ENCODE results near the gene INPP5A.

INPP5A gene

GRCh38 chr10:132712291-132712690, 174.7 kb downstream of the INPP5A start:
- no peak for DNase-seq

DNA sequence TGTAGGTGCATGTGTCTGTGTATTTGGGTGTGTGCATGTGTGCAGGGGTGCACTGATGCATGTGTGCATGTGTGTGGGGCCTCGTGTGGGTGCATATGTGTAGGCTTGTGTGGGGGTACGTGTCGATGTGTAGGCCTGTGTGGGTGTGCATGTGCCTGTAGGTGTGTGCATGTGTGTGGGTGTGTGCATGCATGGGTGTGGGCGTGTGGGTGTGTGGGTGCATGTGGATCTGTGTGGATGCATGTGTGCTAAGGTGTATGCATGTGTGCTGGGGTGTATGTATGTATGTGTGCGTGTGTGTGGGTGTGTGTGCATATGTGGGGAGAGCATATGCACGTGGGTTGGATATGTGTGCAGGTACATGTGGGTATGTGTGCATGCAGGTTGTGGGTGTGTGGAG, 175.2 kb downstream of the INPP5A start:
- DNase-seq, result no peak

GRCh38 chr10:132713421-132714095, 176.0 kb downstream of the INPP5A start:
- no peak for DNase-seq

DNA sequence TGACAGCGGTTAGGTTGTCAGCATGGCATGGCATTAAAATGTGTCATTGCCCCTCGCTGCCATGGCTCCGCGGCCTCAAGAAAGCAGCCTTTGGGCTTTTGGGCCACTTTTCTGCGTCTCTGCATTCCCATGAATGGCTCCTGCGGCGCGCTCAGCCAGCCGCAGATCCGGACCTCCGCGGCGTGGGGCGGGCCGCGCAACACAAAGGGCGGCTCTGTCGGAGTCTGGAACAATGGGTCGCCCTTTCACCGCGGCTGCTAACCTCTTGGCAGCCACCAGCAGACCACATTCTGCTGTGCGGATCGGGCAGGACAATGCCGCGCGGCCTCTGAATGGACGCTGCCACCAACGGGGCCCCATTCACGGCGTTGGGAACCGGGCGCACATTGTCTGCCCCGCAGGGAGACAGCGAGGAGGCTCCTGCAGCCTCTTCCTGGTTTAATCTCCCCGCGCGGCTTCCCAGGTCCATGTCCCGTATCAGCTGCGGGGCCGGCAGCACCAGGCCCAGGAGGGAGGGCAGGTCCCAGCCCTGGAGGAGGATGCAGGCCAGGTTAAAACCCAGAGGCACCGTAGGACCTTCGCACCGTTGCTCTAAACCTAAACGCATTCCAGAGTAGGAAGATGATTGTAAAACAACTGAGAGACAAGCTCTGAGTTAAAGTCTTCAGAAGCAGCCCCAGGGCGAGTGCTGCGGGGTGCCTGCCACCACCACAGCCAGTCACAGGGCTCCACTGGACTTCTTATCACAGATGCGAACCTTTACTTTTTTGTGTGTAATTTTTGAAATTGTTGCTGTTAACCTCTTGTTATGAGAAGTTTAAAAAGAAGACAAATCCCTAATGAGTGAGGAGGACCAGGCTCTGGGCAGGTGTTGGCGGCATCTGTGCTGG, 176.8 kb downstream of the INPP5A start:
- no peak for DNase-seq

DNA sequence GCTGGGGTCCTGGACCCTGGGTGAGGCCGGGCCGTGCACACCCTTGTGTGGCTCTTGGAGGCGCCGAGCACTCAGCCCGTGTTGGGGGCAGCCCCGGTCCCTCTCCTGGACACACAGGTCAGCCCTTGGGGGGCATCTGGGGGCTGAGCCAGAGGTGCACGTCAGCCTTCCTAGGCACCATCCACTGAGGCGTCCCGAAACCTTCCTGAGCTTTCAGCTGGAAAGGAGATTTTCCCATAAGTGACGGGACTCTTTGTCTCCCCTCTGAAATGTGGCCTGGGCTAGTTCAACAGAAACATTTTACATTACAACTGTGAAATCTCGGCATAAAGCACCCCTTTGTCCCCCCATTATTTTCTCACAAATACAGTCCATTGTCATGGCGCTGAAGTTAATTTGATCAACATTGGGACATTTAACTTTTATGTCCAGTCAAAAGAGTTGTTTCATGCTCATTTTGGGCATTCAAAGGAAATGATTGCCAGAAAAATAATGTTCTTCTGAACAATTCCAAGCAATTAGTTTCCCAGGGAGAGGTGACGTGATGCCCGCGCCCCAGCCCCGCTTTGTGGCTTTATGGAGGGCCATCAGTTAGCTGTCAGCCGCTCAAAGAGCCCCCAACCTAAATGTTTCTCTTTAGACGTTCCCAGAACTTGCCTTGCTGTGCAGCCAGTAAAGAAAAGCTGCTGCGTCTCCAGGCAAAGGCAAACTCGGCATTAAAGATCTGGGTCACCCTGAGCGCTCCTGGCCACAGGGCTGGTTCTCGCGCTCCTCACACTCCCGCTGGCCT, 177.6 kb downstream of the INPP5A start:
- no peak for DNase-seq

DNA sequence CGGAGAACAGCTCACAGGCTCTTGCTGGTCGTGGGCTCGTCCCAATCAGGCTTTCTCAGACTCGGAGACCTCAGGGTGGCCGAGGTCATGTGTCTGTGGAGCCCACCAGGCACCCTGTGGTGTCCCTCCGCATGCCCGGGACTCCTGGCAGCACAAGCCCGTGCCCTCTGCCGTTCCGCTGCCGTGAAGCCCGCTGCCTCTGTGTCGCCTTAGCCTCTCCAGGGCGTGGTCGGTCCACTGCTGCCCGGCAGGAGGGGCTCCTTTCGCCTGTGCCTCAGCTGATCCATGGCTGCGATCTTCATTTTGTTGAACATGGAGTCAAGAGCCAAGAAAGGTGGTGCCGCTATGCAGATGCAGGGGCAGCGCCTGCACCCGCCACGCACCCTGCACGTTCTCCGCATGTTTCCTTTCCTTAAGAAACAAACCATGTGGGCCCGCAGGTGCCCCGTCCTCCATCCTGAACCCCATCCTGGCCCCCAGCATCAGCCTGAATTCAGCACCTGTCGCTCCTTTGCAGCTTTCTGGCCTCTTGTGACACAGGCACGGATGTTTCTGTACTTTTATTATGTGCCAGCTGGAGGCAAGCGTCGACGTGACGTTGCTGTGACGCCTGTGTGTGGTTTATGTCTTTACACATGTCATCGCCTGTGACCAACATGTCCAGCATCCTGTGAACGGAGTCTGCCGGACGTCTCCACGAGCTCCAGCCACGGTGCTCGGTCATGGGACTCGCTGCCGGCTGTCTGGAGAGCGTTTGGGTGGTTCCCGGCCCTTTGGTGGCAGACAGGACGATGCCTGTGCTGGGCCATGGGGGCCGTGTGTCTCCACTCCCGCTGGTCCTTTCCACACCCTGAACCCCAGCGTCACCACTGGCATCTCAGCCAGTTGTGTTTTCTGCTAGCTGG, 178.4 kb downstream of the INPP5A start:
- no peak for DNase-seq

DNA sequence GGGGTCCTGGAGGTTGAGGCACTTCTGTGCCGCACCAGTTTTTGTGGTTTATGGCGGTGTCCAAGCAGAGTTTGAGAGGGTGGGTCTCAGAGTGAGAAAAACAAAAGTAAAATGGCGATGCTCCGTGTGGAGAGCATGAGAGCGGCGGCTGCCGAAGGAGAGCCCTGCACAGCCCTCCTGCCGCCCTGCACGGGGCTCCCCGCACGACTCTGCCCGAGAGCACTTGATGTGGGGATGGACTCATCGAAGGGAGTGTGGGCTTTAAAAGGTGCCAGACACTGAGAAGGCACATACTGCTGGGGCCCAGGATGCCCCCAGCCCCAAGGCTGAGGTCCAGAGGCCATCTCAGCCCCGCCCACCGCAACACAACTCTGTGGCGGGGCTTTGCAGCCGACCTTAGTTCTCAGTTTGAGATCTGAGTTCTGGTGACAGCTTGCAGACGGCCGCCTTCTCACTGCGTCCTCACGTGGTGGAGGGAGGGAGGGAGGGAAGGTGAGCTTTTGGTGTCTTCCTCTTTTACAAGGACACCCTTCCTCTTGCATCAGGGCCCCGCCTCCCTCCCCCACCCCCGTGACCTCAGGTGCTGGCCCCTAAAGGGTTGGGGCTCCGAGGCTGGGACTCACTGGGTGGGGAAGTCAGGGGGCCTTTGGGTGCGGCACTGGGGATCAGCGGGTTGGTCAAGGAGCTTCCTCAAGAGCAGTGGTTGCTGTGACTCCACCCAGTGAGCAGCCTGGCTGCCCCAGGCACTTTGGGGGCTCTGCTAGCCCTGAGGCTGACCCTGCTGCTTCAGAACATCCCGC, 179.3 kb downstream of the INPP5A start:
- no peak for DNase-seq

GRCh38 chr10:132721725-132722124, 184.1 kb downstream of the INPP5A start:
- no peak for DNase-seq

DNA sequence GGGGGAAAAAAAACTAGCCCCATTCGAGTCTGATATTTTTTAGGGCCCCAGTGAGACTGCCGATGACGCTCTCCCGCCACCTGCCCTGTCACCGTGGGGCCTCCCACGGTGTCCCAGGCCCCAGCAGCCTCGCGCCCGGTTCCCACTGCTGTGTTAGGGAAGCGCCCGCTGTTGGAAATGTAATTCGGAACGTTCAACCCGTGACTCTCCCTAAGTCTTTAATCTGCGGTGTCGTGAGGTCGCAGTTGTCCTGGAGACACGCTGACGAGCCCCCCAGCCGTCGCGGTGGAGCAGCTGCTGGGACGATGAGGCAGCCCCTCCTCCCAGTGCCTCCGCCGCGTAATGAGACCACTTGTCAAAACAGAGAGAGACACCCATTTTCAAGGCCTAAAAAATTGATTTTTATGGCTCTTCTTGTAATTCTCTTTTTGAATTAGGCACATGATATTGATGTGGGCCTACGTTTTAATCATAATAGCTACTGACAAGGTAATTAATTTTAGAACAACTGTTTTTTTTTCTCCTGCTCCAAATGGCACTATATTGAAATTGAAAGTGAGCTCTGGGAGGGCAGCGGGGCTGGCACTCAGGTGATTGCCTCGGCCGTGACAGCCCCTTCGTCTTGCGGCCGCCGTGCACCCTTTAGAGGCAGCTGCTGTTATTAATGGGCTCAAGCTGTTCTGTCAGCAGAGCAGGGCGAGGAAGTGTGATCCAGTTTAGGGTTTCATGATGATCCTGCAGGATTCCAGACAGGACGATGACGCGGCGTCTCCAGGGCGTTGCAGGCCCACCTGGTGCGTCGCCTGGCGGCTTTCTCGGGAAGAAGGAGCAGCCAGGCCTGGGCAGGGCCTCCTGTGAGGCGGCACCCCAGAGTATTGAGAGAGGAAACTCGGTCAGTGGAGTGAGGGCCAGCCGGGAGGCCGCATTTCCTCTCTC, 185.1 kb downstream of the INPP5A start:
- no peak for DNase-seq

DNA sequence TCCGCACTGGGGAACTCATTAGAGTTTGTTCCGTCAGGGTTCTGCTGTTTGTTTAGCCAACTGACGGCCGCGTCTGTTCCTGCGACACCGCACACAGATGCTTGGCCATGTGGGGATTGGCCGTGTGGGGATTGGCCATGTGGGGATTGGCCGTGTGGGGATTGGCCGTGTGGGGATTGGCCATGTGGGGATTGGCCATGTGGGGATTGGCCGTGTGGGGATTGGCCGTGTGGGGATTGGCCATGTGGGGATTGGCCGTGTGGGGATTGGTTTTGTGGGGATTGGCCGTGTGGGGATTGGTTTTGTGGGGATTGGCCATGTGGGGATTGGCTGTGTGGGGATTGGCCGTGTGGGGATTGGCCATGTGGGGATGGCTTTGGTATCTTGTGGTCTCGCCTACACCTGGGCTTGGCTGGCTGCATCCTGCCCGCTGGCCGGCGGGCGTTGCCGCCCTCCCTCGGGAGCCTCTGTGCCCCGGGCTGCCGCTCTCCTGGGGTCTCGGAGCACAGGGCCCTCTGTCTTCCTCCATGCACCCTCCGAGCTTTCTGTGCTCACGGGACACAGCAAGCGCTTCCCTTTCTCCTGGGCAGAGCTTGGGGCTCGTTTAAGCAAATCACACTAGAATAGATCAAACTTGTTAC, 185.9 kb downstream of the INPP5A start:
- no peak for DNase-seq

GRCh38 chr10:132724446-132724845, 186.9 kb downstream of the INPP5A start:
- DNase-seq, result no peak

DNA sequence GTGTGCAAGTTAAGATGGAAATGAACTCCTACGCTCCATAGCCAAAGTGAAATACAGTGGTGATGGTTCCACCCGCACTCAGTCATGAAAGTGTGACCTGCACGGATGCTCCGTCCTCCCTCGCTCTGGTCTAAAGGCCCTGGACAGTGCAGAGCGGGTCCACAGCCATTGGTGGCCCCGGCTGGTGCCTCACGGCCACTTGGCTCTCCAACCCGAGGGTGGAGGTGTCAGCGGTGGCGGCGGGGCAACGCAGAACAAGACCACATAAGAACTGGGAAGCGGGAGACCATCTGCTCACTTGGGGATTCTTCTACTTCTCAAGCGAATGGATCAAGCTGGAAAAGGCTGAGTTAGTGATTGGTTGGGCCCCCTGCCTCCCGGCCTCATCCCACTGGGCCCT, 187.6 kb downstream of the INPP5A start:
- DNase-seq, result no peak

DNA sequence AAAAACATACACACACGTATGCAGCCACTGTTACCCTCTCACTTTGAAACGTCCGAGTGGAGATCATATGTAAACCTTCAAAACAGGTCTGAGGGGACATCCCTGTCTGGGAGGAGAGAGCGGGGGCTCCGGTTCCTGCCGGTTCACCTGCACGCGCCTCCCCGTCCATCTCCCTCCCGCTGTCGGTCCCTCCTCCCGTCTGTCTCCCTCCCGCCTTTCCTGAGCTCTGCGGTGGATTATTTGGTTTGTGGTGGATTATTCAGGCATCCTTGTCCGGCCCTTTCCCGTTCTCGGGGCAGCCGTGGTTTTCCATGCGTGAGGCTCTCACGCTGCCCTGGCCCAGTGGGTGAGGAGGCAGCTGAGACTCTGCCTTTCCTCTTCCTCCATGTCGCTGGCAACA, 188.6 kb downstream of the INPP5A start:
- no peak for DNase-seq

DNA sequence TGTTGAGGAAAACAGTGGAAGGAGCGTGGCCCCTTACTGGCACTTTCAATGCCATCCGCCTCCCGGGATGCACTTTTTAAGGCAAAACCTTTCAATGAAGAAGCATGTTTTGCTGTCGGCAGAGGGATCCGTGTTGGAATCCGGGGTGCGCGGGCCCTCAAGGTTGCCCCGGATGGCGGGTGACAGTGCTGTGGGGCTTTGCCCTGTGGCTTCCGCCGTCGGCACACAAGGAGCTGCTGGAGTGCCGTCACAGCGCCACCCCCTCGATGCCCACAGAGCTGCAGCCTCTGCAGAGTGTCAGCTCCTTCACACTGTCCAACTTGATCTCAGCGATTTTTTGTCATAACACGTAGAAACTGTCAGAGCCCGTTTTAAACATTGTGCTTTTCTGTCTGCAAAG, 189.4 kb downstream of the INPP5A start:
- no peak for DNase-seq

DNA sequence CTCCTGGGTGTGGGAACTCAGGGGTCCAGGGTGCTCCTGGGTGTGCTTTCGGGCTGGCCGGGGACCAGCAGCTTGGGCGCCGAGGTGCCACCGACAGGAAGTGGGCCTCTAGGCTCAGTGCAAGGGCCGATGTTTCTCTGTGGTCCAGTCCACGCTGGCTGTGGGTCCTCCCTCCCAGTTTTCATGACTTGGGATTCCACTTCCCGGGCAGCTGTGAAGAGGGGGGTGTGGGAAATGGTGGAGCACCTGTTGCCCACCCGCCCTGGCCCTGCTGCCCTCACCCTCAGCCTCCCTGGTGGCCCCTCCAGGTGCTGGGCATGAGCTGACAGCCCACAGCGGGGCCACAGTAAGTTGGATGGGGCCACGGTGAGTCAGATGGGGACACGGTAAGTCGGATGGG, 189.8 kb downstream of the INPP5A start:
- DNase-seq, result no peak

DNA sequence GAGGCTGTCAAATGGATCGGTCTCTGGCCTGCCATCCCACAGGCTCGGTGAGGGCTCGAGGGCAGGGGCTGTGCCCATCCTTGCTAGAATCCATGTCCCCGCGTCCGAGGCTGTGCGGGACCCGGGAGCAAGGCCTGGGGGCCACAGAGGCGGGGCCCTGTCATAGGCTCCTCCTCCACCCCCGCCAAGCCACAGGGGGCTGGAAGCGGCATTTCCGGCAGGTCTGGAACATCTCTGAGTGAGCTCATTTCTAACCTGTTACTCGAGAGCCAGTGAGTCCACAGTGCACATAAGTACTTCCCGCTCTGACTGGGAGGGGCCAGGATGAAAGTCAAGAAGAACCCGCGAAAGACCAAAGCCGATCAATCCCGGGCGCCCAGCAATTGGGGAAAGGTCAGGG, 190.7 kb downstream of the INPP5A start:
- DNase-seq, result no peak

GRCh38 chr10:132728741-132729140, 191.2 kb downstream of the INPP5A start:
- DNase-seq, result no peak

GRCh38 chr10:132729810-132730572, 192.4 kb downstream of the INPP5A start:
- no peak for DNase-seq

DNA sequence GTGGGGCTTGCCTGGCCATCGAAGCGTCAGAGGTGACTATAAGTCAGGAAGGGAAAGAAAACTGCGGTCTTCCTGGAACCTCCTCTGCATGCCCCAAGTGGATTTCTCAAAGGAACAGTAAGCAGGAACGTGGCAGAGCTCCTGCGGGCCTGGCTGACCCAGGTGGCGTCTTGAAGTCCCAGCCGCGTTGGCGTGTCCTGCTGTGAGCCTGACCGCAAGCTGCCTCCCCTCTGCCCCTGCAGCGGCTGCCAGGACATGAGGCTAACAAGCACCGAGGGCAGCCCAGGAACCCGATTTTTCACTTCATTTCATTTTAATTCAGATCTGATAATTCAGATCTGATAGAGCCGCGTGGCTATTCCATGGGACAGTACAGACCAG, 193.0 kb downstream of the INPP5A start:
- no peak for DNase-seq
